ENCODE data around the gene HSPA12B.

DNA sequence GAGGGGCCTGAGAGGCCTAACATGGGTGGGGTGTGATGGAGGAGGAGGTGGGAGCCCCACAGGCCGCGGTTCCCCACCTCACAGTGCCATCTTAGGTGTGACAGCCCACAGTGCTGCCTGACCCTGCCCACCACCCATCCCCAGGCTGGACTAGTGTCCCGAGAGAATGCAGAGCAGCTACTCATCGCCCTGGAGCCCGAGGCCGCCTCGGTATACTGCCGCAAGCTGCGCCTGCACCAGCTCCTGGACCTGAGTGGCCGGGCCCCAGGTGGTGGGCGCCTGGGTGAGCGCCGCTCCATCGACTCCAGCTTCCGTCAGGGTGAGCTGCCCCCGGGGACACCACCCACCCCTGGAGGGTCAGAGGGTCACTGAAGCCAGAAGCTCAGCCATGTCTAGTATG lies 15.6 kb downstream of the HSPA12B start:
- TF ChIP-seq, protein P1, sequence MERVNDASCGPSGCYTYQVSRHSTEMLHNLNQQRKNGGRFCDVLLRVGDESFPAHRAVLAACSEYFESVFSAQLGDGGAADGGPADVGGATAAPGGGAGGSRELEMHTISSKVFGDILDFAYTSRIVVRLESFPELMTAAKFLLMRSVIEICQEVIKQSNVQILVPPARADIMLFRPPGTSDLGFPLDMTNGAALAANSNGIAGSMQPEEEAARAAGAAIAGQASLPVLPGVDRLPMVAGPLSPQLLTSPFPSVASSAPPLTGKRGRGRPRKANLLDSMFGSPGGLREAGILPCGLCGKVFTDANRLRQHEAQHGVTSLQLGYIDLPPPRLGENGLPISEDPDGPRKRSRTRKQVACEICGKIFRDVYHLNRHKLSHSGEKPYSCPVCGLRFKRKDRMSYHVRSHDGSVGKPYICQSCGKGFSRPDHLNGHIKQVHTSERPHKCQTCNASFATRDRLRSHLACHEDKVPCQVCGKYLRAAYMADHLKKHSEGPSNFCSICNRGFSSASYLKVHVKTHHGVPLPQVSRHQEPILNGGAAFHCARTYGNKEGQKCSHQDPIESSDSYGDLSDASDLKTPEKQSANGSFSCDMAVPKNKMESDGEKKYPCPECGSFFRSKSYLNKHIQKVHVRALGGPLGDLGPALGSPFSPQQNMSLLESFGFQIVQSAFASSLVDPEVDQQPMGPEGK (CRISPR knock-in tag; IDR thresholded peaks at IDR 0.05; ENCODE audit: borderline replicate concordance): no peak
- TF ChIP-seq ESRRG (CRISPR knock-in tag; IDR thresholded peaks at IDR 0.05): no peak
- no peak for TF ChIP-seq CSDC2 (CRISPR knock-in tag; IDR thresholded peaks at IDR 0.05)
- no peak for TF ChIP-seq ISL1 (CRISPR knock-in tag; IDR thresholded peaks at IDR 0.05)
- TF ChIP-seq, protein P2, sequence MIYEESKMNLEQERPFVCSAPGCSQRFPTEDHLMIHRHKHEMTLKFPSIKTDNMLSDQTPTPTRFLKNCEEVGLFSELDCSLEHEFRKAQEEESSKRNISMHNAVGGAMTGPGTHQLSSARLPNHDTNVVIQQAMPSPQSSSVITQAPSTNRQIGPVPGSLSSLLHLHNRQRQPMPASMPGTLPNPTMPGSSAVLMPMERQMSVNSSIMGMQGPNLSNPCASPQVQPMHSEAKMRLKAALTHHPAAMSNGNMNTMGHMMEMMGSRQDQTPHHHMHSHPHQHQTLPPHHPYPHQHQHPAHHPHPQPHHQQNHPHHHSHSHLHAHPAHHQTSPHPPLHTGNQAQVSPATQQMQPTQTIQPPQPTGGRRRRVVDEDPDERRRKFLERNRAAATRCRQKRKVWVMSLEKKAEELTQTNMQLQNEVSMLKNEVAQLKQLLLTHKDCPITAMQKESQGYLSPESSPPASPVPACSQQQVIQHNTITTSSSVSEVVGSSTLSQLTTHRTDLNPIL (CRISPR knock-in tag; IDR thresholded peaks at IDR 0.05; ENCODE audit: low read depth): no peak
- no peak for TF ChIP-seq SNAI2 (CRISPR knock-in tag; IDR thresholded peaks at IDR 0.05)
- no peak for TF ChIP-seq OSR1 (CRISPR knock-in tag; IDR thresholded peaks at IDR 0.05)
- TF ChIP-seq TCF4 (CRISPR knock-in tag; IDR thresholded peaks at IDR 0.05; ENCODE audit: borderline replicate concordance): no peak
- no peak for TF ChIP-seq ZFP30 (CRISPR knock-in tag; IDR thresholded peaks at IDR 0.05)
- TF ChIP-seq ZNF70 (CRISPR knock-in tag; IDR thresholded peaks at IDR 0.05): no peak
- no peak for TF ChIP-seq ZC3H10 (CRISPR knock-in tag; IDR thresholded peaks at IDR 0.05)
- TF ChIP-seq, protein P3, sequence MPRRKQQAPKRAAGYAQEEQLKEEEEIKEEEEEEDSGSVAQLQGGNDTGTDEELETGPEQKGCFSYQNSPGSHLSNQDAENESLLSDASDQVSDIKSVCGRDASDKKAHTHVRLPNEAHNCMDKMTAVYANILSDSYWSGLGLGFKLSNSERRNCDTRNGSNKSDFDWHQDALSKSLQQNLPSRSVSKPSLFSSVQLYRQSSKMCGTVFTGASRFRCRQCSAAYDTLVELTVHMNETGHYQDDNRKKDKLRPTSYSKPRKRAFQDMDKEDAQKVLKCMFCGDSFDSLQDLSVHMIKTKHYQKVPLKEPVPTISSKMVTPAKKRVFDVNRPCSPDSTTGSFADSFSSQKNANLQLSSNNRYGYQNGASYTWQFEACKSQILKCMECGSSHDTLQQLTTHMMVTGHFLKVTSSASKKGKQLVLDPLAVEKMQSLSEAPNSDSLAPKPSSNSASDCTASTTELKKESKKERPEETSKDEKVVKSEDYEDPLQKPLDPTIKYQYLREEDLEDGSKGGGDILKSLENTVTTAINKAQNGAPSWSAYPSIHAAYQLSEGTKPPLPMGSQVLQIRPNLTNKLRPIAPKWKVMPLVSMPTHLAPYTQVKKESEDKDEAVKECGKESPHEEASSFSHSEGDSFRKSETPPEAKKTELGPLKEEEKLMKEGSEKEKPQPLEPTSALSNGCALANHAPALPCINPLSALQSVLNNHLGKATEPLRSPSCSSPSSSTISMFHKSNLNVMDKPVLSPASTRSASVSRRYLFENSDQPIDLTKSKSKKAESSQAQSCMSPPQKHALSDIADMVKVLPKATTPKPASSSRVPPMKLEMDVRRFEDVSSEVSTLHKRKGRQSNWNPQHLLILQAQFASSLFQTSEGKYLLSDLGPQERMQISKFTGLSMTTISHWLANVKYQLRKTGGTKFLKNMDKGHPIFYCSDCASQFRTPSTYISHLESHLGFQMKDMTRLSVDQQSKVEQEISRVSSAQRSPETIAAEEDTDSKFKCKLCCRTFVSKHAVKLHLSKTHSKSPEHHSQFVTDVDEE (CRISPR knock-in tag; IDR thresholded peaks at IDR 0.05): no peak
- TF ChIP-seq RARB (CRISPR knock-in tag; IDR thresholded peaks at IDR 0.05): no peak
- TF ChIP-seq ZNF8 (CRISPR knock-in tag; IDR thresholded peaks at IDR 0.05): no peak

All from SK-N-SH treated with all-trans-retinoic acid at 6 μM for 48 hours (cell line).